ENCODE data around the gene KRT14.

The KRT14 gene

GRCh38 chr17:41551365-41551764, 35.3 kb downstream of the KRT14 start:
- no peak for TF ChIP-seq CTCF (IDR thresholded peaks at IDR 0.05; ENCODE audit: low read depth, low read length, missing control alignments)
- no peak overlapping the region for H3K4me3 ChIP-seq (ENCODE audit: low read depth, low read length)
- DNase-seq (ENCODE audit: low read depth), result no peak

GRCh38 chr17:41549596-41550039, 37.1 kb downstream of the KRT14 start:
- H3K4me3 ChIP-seq (ENCODE audit: low read depth, low read length), result no peak overlapping the region
- DNase-seq (ENCODE audit: low read depth), result no peak
- no peak for TF ChIP-seq CTCF (IDR thresholded peaks at IDR 0.05; ENCODE audit: low read depth, low read length, missing control alignments)

- no peak overlapping the region for H3K4me3 ChIP-seq (ENCODE audit: low read depth, low read length)
- DNase-seq (ENCODE audit: low read depth), result peak; percentile 5
- TF ChIP-seq CTCF (IDR thresholded peaks at IDR 0.05; ENCODE audit: low read depth, low read length, missing control alignments), result peak; percentile 83
These were observed 37.7 kb downstream of the KRT14 start for GRCh38 chr17:41548844-41549595.

- no peak for TF ChIP-seq CTCF (IDR thresholded peaks at IDR 0.05; ENCODE audit: low read depth, low read length, missing control alignments)
- H3K4me3 ChIP-seq (ENCODE audit: low read depth, low read length), result no peak overlapping the region
- DNase-seq (ENCODE audit: low read depth), result no peak
These were observed 38.5 kb downstream of the KRT14 start for GRCh38 chr17:41547921-41548843.

GRCh38 chr17:41547378-41547841, 39.3 kb downstream of the KRT14 start:
- DNase-seq (ENCODE audit: low read depth), result no peak
- H3K4me3 ChIP-seq (ENCODE audit: low read depth, low read length), result no peak overlapping the region
- TF ChIP-seq CTCF (IDR thresholded peaks at IDR 0.05; ENCODE audit: low read depth, low read length, missing control alignments), result no peak

GRCh38 chr17:41546819-41547218, 39.9 kb downstream of the KRT14 start:
- TF ChIP-seq CTCF (IDR thresholded peaks at IDR 0.05; ENCODE audit: low read depth, low read length, missing control alignments), result no peak
- no peak overlapping the region for H3K4me3 ChIP-seq (ENCODE audit: low read depth, low read length)
- no peak for DNase-seq (ENCODE audit: low read depth)
